Stimulated activated CD8-positive, alpha-beta memory T cell treated with anti-CD3 and anti-CD28 coated beads, Interleukin-12 subunit alpha, Interleukin-12 subunit beta, amount 100 ng/mL, for 24 hours (primary cell): Measurements from ENCODE around the gene ABTB2.

Experiments used
- DNase-seq: peaks from one replicate; pipeline ENCODE4 v3.0.0-alpha.2; 2020; ENCODE audit errors: extremely low read depth

ABTB2 gene

GRCh38 chr11:34166806-34167740 lies 190.7 kb downstream of the ABTB2 start:
- no peak for DNase-seq

GRCh38 chr11:34165786-34166555 lies 191.8 kb downstream of the ABTB2 start:
- no peak for DNase-seq

GRCh38 chr11:34165121-34165520 lies 192.7 kb downstream of the ABTB2 start:
- DNase-seq: no peak

GRCh38 chr11:34162856-34163255 lies 195.0 kb downstream of the ABTB2 start:
- no peak for DNase-seq

- DNase-seq: no peak
Observed at GRCh38 chr11:34162493-34162820, 195.4 kb downstream of the ABTB2 start.

GRCh38 chr11:34161812-34162492 lies 195.9 kb downstream of the ABTB2 start:
- DNase-seq: peak; percentile 5

- no peak for DNase-seq
Observed at GRCh38 chr11:34161361-34161760, 196.4 kb downstream of the ABTB2 start.

GRCh38 chr11:34160791-34161190 lies 197.0 kb downstream of the ABTB2 start:
- no peak for DNase-seq

- DNase-seq: no peak
Observed at GRCh38 chr11:34160049-34160721, 197.6 kb downstream of the ABTB2 start.

- no peak for DNase-seq
Observed at GRCh38 chr11:34158661-34159060, 199.1 kb downstream of the ABTB2 start.

GRCh38 chr11:34157163-34157562 lies 200.6 kb downstream of the ABTB2 start:
- no peak for DNase-seq

GRCh38 chr11:34155757-34156062 lies 202.1 kb downstream of the ABTB2 start:
- DNase-seq: no peak

- no peak for DNase-seq
Observed at GRCh38 chr11:34155057-34155756, 202.6 kb downstream of the ABTB2 start.

- no peak for DNase-seq
Observed at GRCh38 chr11:34154059-34154875, 203.5 kb downstream of the ABTB2 start.

- no peak for DNase-seq
Observed at GRCh38 chr11:34151916-34152845, 205.6 kb downstream of the ABTB2 start.

GRCh38 chr11:34151166-34151565 lies 206.6 kb downstream of the ABTB2 start:
- no peak for DNase-seq

GRCh38 chr11:34150494-34151151 lies 207.2 kb downstream of the ABTB2 start:
- no peak for DNase-seq

- DNase-seq: no peak
Observed at GRCh38 chr11:34149786-34150185, 208.0 kb downstream of the ABTB2 start.

- DNase-seq: no peak
Observed at GRCh38 chr11:34149274-34149673, 208.5 kb downstream of the ABTB2 start.
